Muscle layer of colon (tissue), 2 donors: Measurements from ENCODE around the gene RPH3AL.
"Not testable (repeated sequence)": the region's sequence is repeated elsewhere in the genome, so short reads cannot be mapped to it uniquely, and the experiment has no call there.

Experiments
- H3K27ac ChIP-seq: one replicate; pipeline ENCODE4 v1.7.0; 2013; ENCODE audit warnings: low read depth, mild to moderate bottlenecking, low read length, moderate library complexity
- H3K27me3 ChIP-seq, 2 donors: one replicate each; pipeline ENCODE4 v1.7.0; 2013; ENCODE audit warnings: low read length in 2 of 2, mild to moderate bottlenecking in 2 of 2; ENCODE audit not compliant: insufficient read depth in 2 of 2, control insufficient read depth in 1 of 2
- H3K36me3 ChIP-seq: one replicate; pipeline ENCODE4 v1.7.0; 2013; ENCODE audit warnings: mild to moderate bottlenecking, low read length; ENCODE audit not compliant: insufficient read depth
- H3K4me1 ChIP-seq: one replicate; pipeline ENCODE4 v1.7.0; 2013; ENCODE audit warnings: mild to moderate bottlenecking, low read length; ENCODE audit not compliant: insufficient read depth
- H3K4me3 ChIP-seq, 2 donors: one replicate each; pipeline ENCODE4 v1.7.0; 2013; ENCODE audit warnings: low read length in 2 of 2, low read depth in 1 of 2, mild to moderate bottlenecking in 1 of 2, moderate library complexity in 1 of 2
- H3K9ac ChIP-seq: one replicate; pipeline ENCODE4 v1.7.0; 2013; ENCODE audit warnings: low read length
- H3K9me3 ChIP-seq: one replicate; pipeline ENCODE4 v1.7.0; 2013; ENCODE audit warnings: mild to moderate bottlenecking, low read length
- donor health status: abdominal sarcoma.
- donor health status: Adenocarcinoma of cecum.

Gene RPH3AL

DNA sequence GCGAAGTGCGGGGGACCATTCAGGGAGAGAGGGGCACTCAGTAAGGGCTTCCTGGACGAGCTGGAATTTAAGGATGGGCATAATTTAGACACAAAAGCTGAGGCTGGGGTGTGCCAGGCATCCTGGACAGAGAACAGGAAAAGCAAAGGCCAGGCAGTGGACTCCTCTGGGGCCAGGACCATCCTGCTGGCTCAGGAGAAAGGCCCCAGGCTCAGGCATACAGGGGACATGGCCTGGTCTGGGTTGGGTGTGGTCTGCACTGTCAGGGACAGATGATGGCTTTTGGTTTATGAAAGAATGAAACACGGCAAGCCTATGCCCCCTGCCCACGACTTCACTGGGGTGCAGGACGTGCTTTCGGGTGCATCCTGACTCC lies 122.2 kb downstream of the RPH3AL start:
- no peak overlapping the region for H3K9ac ChIP-seq
- no peak overlapping the region for H3K27ac ChIP-seq
- H3K9me3 ChIP-seq, result no peaks in the 10 kb centered on the region
- H3K4me3 ChIP-seq, result no peak overlapping the region
- H3K4me1 ChIP-seq, result no peaks in the 10 kb centered on the region
- no peaks in the 10 kb centered on the region for H3K27me3 ChIP-seq
- no peaks in the 10 kb centered on the region for H3K36me3 ChIP-seq

DNA sequence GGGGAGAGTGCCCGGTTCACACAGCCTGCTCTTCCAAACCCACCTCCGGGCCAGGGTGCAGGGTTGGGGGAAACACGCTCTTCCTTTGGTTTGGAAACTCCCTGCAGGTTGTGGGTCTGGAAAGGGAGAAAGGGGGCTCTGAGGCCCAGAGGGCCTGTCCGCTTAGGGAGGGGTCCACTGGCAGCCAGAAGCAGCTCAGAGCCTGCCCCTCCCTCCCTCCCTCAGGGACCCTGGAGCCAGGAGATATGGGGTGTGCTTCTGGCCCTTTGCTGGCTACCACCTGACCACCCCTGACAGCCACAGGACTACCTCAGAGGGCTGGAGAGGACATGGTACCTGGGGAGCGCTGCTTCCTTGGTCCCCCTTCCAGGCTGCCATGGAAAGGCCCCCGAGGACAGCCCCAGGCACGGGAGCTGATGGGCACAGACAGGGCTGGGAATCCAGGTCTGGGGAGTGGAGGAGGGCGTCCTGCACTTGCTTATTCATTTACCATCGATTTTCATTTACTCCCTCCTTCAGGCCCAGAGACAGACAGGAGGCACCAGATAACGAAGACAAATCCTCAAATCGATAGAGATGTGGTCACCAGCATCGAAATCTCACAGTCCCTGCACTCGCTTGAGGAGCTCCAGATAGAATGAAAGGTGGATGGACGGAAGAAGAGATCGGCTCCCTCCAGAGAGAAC lies 122.8 kb downstream of the RPH3AL start:
- H3K36me3 ChIP-seq, result no peaks in the 10 kb centered on the region
- no peak overlapping the region for H3K27ac ChIP-seq
- no peaks in the 10 kb centered on the region for H3K4me1 ChIP-seq
- no peaks in the 10 kb centered on the region for H3K27me3 ChIP-seq
- no peak overlapping the region for H3K4me3 ChIP-seq
- H3K9me3 ChIP-seq, result no peaks in the 10 kb centered on the region
- no peak overlapping the region for H3K9ac ChIP-seq

DNA sequence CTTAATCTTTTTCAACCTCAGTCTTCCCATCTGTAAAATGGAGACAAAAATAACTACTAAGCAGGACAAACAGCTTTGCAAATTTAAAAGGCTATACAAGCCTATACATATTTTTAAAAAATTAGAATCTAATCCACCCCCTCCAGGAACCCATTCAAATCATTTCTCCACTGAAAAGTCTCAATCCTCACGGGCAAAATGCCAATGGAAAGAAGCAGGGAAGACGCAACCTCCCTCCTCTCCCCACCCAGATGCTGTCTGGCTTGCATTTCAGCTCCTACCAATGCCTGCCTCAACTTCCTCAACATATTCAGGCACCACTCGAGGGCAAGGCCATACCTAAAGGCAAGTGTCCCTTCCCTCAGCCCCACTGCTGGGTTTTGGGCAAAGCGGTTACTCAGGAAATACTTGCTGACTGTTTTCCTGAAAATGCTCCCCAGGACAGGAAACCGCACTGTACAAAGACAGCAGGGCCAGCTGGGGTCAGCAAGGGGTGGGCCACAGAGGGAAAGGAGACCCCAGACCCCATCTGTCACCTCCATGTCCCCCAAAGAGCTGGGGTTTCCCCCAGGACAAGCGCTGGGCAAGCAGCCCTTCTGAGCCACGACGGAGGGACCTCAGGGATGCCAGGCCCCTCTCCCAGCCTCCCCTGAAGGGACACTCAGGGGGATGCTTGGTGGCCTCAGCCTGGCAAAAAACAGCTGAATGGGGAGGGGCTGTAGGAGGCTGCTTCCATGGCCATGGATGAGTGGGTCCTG lies 123.5 kb downstream of the RPH3AL start:
- Histone ChIP-seq H3K9me3 (no peaks in the 10 kb centered on the region), H3K4me3 (no peak overlapping the region), H3K36me3 (no peaks in the 10 kb centered on the region), H3K27ac (no peak overlapping the region), H3K4me1 (no peaks in the 10 kb centered on the region), H3K9ac (no peak overlapping the region), H3K27me3 (no peaks in the 10 kb centered on the region)

- no peak overlapping the region for H3K9ac ChIP-seq
- H3K27ac ChIP-seq, result no peak overlapping the region
- no peaks in the 10 kb centered on the region for H3K36me3 ChIP-seq
- no peak overlapping the region for H3K4me3 ChIP-seq
- no peaks in the 10 kb centered on the region for H3K9me3 ChIP-seq
- no peaks in the 10 kb centered on the region for H3K27me3 ChIP-seq
- H3K4me1 ChIP-seq, result no peaks in the 10 kb centered on the region
These were observed 124.5 kb downstream of the RPH3AL start for GRCh38 chr17:227946-228615.

GRCh38 chr17:227078-227945 lies 125.3 kb downstream of the RPH3AL start:
- H3K9ac ChIP-seq, result no peak overlapping the region
- no peaks in the 10 kb centered on the region for H3K4me1 ChIP-seq
- H3K4me3 ChIP-seq, result no peak overlapping the region
- no peaks in the 10 kb centered on the region for H3K9me3 ChIP-seq
- no peaks in the 10 kb centered on the region for H3K36me3 ChIP-seq
- H3K27ac ChIP-seq, result no peak overlapping the region
- no peaks in the 10 kb centered on the region for H3K27me3 ChIP-seq

DNA sequence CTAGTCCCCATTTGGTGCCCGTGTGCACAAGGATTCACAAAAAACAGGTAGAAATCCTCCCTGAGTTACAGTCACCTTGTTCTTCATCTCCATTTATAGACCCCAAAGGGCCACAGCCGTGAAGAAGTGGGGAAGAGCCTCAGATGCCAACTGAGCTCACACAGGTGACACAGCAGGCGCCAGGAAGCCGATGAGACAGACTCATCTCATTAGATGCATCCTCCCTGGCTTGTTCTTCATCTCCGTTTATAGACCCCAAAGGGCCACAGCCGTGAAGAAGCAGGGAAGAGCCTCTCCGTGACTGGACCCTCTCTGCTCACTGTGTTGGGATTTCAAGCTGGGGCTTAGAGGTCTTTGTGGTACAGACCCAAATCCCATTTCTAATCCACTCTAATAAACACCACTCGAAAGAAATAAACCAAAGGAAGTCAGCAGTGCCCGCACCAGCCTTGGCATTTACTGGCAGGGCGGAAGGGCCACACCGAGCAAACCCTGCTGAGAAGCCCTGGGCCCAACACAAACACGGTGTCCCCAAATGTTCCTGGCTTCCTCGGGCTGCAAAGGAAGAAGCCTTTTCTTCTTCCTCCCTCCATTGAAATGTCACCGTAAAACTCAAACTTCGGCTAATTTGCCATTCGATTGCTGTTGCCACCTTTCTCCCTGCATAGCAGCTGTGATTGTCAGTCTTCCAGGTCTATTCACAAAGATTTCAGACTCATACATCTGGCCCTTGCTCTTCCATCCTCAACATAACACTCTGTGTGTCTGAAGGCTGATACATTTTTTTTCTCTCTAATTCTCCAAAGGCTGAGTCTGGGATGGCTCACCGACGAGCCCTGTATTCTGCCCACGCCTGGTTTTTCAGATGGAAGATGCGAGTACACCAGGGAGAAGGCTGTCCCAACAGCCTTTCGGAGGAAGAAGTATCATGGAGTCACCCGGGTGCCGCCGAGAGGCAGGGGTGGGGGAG lies 126.2 kb downstream of the RPH3AL start:
- Histone ChIP-seq H3K27me3 (no peaks in the 10 kb centered on the region), H3K9me3 (no peaks in the 10 kb centered on the region), H3K27ac (no peak overlapping the region), H3K4me3 (no peak overlapping the region), H3K36me3 (no peaks in the 10 kb centered on the region), H3K9ac (no peak overlapping the region), H3K4me1 (no peaks in the 10 kb centered on the region)

DNA sequence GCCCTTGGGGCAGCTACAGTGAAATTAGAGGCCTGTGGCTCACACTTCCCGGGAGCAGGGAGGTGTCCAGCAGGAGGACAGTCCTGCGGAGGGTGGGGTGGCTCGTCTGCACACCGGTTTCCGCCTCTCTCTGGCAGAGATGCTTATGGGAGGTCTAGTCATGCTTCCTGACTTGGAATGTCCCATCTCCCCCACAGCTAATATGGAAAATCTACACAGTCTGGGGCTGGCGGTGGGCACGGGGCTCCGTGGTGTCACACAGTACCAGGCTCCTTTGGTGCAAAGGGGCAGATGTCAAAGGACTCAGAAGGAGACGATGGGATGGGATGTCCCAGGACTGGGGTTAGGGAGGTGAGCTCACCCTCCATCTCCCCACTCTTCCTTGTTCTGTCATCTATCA lies 127.1 kb downstream of the RPH3AL start:
- no peak overlapping the region for H3K9ac ChIP-seq
- H3K27ac ChIP-seq, result no peak overlapping the region
- H3K27me3 ChIP-seq, result no peaks in the 10 kb centered on the region
- H3K4me3 ChIP-seq, result no peak overlapping the region
- no peaks in the 10 kb centered on the region for H3K4me1 ChIP-seq
- H3K36me3 ChIP-seq, result no peaks in the 10 kb centered on the region
- H3K9me3 ChIP-seq, result no peaks in the 10 kb centered on the region

- not testable (repeated sequence) for H3K36me3 ChIP-seq, H3K4me3 ChIP-seq, H3K9me3 ChIP-seq, H3K27me3 ChIP-seq, H3K27ac ChIP-seq, H3K9ac ChIP-seq, H3K4me1 ChIP-seq
These were observed 128.0 kb downstream of the RPH3AL start for GRCh38 chr17:224576-224975.

DNA sequence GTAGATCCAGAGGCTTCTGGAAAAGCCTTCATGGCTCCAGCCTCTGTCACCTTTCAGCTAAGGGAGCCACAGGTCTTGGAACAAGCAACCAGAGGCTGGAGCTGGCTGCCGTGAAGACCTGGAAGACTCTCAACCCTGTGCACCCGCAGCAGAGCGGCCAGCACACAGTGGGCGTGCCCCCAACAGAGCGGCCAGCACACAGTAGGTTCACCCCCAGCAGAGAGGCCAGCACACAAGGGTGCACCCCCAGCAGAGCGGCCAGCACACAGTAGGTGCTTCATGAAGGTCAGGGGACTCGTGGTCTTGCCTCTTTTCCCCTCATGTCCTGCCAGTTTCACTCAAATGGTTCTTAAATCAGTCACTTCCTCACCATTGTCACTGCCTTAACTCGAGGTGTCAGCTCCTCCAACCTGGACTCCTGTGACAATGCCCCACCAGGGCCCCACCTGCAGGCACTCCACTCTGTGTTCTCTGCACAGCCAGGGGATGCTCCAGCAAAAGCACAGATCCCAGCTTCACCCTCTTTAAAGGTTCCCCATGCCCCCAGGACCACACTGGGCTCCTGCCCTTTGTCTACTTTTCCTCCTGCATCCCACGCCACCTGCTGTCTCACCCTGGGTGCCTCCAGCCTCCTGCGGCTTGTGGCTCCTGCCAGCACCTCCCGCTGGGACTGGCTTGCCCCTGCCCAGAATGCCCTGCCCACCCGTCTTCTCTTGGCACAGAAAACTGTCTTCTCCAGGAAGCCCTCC lies 128.7 kb downstream of the RPH3AL start:
- no peak overlapping the region for H3K4me3 ChIP-seq
- H3K36me3 ChIP-seq, result no peaks in the 10 kb centered on the region
- H3K27me3 ChIP-seq, result no peaks in the 10 kb centered on the region
- no peaks in the 10 kb centered on the region for H3K9me3 ChIP-seq
- no peak overlapping the region for H3K27ac ChIP-seq
- H3K4me1 ChIP-seq, result no peaks in the 10 kb centered on the region
- H3K9ac ChIP-seq, result no peak overlapping the region

GRCh38 chr17:222172-222571 lies 130.4 kb downstream of the RPH3AL start:
- H3K9ac ChIP-seq, result no peak overlapping the region
- H3K4me3 ChIP-seq, result no peak overlapping the region
- no peaks in the 10 kb centered on the region for H3K27me3 ChIP-seq
- no peaks in the 10 kb centered on the region for H3K9me3 ChIP-seq
- no peaks in the 10 kb centered on the region for H3K4me1 ChIP-seq
- H3K27ac ChIP-seq, result no peak overlapping the region
- H3K36me3 ChIP-seq, result no peaks in the 10 kb centered on the region
